Ectodermal cell (in vitro differentiated cells): ENCODE data around the gene RRAD.

Experiments
- H3K27ac ChIP-seq: 2 replicates; pipeline ENCODE4 v1.7.0; 2013; ENCODE audit warnings: mild to moderate bottlenecking, low read depth, low read length; ENCODE audit not compliant: insufficient read depth, poor library complexity, severe bottlenecking
- H3K27me3 ChIP-seq: 2 replicates; pipeline ENCODE4 v1.7.0; 2013; ENCODE audit warnings: mild to moderate bottlenecking, low read length; ENCODE audit not compliant: insufficient read depth, control insufficient read depth, poor library complexity, severe bottlenecking
- H3K36me3 ChIP-seq: one replicate; pipeline ENCODE4 v1.7.0; 2013; ENCODE audit warnings: low read length; ENCODE audit not compliant: control insufficient read depth, insufficient read depth
- H3K4me1 ChIP-seq: one replicate; pipeline ENCODE4 v1.7.0; 2013; ENCODE audit warnings: low read length; ENCODE audit not compliant: control insufficient read depth, insufficient read depth
- H3K4me3 ChIP-seq: 2 replicates; pipeline ENCODE4 v1.7.0; 2013; ENCODE audit warnings: low read depth, low read length, control low read depth; ENCODE audit not compliant: insufficient read depth
- H3K9me3 ChIP-seq: 2 replicates; pipeline ENCODE4 v1.7.0; 2013; ENCODE audit warnings: mild to moderate bottlenecking, low read length, moderate library complexity; ENCODE audit not compliant: control insufficient read depth
- WGBS, 2 experiments: methylation state at CpG; one replicate each; pipeline ENCODE4 v1.1.7; 2013; ENCODE audit warnings: missing lambda C conversion rate in 2 of 2; 5-methylcytosine and 5-hydroxymethylcytosine counted together

Gene RRAD

GRCh38 chr16:66934138-66934838 is 9.0 kb upstream of the RRAD start, which contains the start of gene CIAO2B:
TSS of gene CIAO2B (minus strand) at chr16:66934402. CDS start at chr16:66934364, 38 bp downstream.
- 0% methylated on average over 76 of the region's 76 CpGs for WGBS, 2 experiments
- Histone ChIP-seq H3K9me3 (no peaks in the 10 kb centered on the region), H3K36me3 (no peaks in the 10 kb centered on the region), H3K27ac (no peak within 1 kb of the TSS), H3K4me3 (peak within 1 kb of the TSS; percentile 62), H3K27me3 (no peaks in the 10 kb centered on the region), H3K4me1 (peaks cover 7% of the 10 kb centered on the region)

DNA sequence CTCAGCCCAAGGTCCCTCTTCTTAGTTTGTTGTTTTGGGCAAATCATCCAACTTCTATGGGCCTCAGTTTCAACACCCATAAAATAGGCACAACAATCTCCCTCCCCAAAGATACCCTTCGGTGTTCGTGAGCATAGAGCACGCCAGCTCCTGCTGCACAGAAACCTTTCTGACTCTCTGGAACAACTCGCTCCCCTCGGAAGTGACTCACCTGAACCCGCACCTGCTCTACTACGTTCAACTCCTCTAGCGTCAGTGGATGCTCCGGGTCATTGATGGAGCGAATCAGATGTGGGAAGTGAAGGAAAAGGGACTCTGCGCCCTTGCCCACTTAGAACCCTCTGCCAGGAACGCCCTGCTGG is 8.4 kb upstream of the RRAD start:
- H3K4me3 ChIP-seq = peak overlapping the region; percentile 62
- H3K36me3 ChIP-seq = no peaks in the 10 kb centered on the region
- H3K27me3 ChIP-seq = no peaks in the 10 kb centered on the region
- H3K4me1 ChIP-seq = peaks cover 7% of the 10 kb centered on the region
- H3K27ac ChIP-seq = no peak overlapping the region
- 3 to 6% methylated on average over 12 of the region's 12 CpGs for WGBS, 2 experiments
- H3K9me3 ChIP-seq = no peaks in the 10 kb centered on the region

GRCh38 chr16:66932076-66932475 is 6.7 kb upstream of the RRAD start:
- H3K36me3 ChIP-seq = no peaks in the 10 kb centered on the region
- WGBS, 2 experiments = 92 to 94% methylated on average over 4 of the region's 4 CpGs
- H3K9me3 ChIP-seq = no peaks in the 10 kb centered on the region
- H3K27me3 ChIP-seq = peaks cover 4% of the 10 kb centered on the region
- no peak overlapping the region for H3K4me3 ChIP-seq
- H3K4me1 ChIP-seq = peaks cover 9% of the 10 kb centered on the region
- no peak overlapping the region for H3K27ac ChIP-seq

GRCh38 chr16:66931665-66932064 is 6.3 kb upstream of the RRAD start:
- Histone ChIP-seq H3K4me3 (no peak overlapping the region), H3K36me3 (no peaks in the 10 kb centered on the region), H3K27me3 (peaks cover 8% of the 10 kb centered on the region), H3K27ac (no peak overlapping the region), H3K9me3 (no peaks in the 10 kb centered on the region), H3K4me1 (peaks cover 13% of the 10 kb centered on the region)
- WGBS, 2 experiments = 97 to 98% methylated on average over 2 of the region's 2 CpGs

- 93 to 94% methylated on average over 4 of the region's 4 CpGs for WGBS, 2 experiments
- Histone ChIP-seq H3K4me1 (peaks cover 21% of the 10 kb centered on the region), H3K27me3 (peaks cover 23% of the 10 kb centered on the region), H3K36me3 (no peaks in the 10 kb centered on the region), H3K9me3 (no peaks in the 10 kb centered on the region), H3K27ac (no peak overlapping the region), H3K4me3 (no peak overlapping the region)
Measured at GRCh38 chr16:66930189-66930588, 4.9 kb upstream of the RRAD start.

DNA sequence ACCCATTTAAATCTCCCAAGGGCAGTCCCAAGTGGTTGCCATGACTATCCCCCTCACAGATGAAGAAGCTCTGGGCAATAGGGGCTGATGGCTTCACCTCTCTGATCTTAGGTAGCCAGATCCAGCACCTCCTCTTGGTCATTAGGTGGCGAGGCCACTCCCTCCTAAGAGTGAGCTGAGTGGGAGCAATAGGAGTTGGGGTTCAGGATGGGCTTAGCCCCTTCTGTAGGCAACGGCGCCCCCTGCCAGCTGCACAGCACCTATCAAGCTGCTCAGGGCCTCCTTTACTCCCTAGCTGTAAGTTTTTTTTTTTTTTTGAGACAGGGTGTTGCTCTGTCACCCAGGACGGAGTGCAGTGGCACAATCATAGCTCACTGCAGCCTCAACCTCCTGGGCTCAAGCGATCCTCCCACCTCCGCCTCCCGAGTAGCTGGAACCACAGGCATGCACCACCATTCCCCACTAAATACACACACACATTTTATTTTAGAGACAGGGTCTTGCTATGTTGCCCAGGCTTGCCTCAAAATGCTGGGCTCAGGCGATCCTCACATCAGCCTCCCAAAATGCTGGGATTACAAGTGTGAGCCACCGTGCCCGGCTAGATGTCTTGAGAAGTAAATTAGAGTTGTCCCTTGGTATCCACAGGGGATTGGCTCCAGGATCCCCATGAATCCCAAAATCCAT is 3.5 kb upstream of the RRAD start:
- no peak overlapping the region for H3K27ac ChIP-seq
- H3K4me1 ChIP-seq = peaks cover 21% of the 10 kb centered on the region
- H3K36me3 ChIP-seq = no peaks in the 10 kb centered on the region
- 84% methylated on average over 10 of the region's 10 CpGs for WGBS, 2 experiments
- H3K27me3 ChIP-seq = peaks cover 37% of the 10 kb centered on the region
- H3K4me3 ChIP-seq = no peak overlapping the region
- no peaks in the 10 kb centered on the region for H3K9me3 ChIP-seq

DNA sequence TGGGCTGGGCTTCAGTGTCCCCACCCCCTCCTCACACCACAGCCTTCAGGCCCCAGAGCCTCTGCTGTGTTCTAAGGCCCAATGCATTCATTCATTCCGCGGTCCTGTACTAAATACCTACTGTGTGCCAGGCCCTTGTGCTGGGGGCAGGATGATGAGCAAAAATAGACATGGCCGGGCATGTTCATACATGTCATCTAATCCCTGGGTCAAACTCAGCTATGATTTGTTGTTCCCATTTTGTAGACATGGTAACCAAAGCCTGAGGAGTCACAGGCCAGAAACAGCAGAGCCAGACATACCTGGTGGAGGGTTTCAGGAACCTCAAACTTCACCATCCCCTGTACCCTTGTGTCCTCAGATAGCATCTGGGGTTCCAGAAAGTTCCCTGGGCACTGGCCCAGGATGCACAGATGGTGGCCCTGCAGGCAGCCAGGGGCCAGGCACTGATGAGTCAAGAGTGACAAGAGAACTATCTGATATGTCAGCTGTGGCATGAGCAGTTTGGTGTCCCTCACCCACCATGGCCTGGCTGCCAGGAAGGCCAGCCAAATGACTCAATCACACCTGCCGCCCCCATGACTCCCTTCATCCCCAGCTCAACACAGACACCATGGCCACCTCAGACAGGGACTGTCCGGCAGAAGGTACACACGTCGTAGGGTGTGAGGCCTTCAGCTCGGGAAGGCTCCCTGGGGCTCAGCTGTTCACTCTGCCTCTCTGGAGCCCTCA is 2.7 kb upstream of the RRAD start:
- H3K36me3 ChIP-seq = no peaks in the 10 kb centered on the region
- H3K27me3 ChIP-seq = peaks cover 44% of the 10 kb centered on the region
- H3K4me3 ChIP-seq = no peak overlapping the region
- no peak overlapping the region for H3K27ac ChIP-seq
- H3K9me3 ChIP-seq = no peaks in the 10 kb centered on the region
- 96% methylated on average over 8 of the region's 8 CpGs for WGBS, 2 experiments
- H3K4me1 ChIP-seq = peaks cover 15% of the 10 kb centered on the region

GRCh38 chr16:66926961-66927436 is 1.7 kb upstream of the RRAD start:
- H3K27ac ChIP-seq = no peak overlapping the region
- H3K9me3 ChIP-seq = no peaks in the 10 kb centered on the region
- peaks cover 14% of the 10 kb centered on the region for H3K4me1 ChIP-seq
- no peak overlapping the region for H3K4me3 ChIP-seq
- H3K36me3 ChIP-seq = no peaks in the 10 kb centered on the region
- 73 to 80% methylated on average over 3 of the region's 3 CpGs for WGBS, 2 experiments
- peaks cover 45% of the 10 kb centered on the region for H3K27me3 ChIP-seq

DNA sequence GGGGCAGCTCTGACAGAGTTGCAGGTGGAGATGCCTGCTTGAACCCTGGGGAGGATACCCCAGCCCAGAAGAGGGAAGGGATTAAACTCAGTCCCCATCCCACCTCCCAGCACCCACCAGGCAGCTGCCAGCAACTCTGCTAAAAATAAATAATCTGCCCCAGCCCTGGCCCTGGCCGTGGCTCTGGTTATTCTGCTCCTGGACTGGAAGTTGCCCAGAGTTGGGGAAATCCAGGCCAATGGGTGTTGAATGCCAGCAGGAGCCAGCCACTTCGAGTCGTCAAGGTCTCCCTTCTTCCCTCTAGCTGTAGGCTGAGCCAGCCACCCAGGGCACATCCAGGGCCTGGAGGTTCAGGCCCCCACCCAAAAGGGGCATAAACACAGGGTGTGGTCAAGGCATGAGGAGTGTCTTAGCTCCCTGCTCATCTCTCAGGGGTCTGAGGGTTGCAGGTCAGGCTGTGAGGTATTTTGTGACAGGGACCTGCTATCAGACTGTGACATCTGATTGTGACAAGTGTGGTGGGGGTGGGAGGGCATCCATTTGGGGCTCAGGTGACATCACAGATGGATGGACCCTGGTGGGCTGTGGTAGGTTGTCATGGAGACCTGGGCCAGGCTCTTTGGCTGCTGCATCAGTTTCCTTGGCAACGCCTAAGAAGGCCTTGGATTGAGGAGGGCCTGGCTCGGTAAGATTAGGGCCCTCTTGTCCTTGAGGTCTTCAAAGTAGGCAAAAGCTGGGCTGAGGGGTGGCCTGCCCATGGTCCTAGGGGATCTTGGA is 1.0 kb upstream of the RRAD start:
- no peak overlapping the region for H3K27ac ChIP-seq
- H3K9me3 ChIP-seq = no peaks in the 10 kb centered on the region
- H3K4me1 ChIP-seq = peaks cover 14% of the 10 kb centered on the region
- WGBS, 2 experiments = 74 to 83% methylated on average over 5 of the region's 5 CpGs
- peaks cover 49% of the 10 kb centered on the region for H3K27me3 ChIP-seq
- H3K36me3 ChIP-seq = no peaks in the 10 kb centered on the region
- H3K4me3 ChIP-seq = no peak overlapping the region
